ENCODE measurements around the gene ISM1.

Gene ISM1

DNA sequence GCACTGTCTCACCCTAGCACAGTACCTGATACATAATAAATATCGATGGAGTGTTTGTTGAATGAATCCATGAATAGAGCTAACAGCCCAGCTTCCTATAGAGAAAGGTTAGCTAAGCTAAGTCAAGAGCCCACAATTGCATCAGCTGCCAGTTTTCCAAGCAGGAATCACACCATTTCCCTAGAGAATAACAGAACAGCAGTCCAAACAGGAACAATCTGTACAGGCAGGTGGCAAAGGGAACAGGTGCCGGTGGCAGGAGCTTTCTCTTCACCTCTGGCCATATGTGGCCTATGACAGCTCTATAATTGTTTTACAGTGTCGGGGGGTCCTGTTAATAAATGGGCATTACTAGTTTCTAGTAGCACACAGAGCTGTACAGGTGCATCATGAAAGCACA lies 38.8 kb downstream of the ISM1 start:
- no peak for DNase-seq

DNA sequence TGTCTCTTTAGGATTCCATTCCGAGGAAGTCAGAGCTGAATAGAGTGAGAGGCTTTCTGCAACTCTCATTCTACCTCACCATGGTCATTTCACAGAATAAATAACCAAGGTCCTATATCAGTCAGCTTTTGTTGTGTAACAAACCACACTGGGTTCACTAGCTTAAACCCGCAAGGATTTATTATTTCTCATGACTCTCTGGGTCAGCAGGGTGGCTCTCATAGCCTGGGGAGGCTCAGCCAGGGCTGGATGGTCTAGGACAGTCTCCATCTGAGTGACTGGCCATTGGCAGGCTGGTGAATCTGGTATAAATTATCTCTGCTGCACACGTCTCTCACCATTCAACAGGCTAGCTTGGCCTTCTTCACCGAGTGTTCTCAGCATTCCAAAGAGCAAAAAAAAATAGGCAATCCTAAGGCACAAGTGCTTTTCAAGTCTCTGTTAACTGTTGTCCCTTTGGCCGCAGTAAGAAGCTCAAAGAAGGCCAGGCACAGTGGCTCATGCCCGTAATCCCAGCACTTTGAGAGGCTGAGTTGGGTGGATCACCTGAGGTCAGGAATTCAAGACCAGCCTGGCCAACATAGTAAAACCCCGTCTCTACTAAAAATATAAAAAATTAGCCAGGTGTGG lies 39.7 kb downstream of the ISM1 start:
- no peak for DNase-seq

DNA sequence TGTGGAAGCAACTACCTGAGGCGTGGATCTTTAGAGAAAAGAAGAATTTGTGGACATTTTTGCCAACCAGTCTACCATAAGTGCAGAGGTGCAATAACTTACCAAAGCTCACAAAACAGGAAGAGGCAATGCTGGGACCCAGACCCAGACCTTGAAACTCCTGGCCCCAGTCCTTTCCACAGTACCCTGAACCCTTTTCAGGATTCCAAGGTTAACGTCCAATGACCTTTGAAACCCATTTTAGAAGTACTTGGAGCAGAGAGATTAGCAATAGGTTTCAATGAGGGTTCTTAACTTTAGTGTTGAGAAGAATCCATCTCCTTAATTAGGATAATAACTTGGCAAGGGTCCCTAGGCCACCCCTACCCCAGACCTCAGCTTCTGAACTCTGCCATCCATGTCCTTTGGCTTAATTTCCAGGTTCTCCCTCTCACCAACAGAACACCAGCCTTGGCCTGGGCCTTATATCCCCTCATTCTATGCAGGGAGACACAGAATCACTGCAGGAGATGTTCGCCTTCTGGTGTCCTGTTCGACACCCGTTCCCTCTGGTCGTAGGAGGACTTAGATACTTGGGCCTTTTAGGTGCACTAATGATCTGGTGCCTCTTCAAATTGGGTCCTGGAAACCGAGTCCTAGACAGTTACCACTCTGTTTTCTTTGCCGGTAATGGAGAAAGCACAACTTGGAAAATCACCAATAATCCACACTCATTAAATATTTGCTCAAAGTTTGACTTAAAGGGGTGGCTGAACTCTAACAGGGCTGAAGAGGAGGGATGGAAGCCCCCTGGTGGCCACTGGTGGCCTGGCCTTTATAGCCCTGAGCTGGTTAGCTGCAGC lies 40.6 kb downstream of the ISM1 start:
- peak; percentile 56 for DNase-seq

DNA sequence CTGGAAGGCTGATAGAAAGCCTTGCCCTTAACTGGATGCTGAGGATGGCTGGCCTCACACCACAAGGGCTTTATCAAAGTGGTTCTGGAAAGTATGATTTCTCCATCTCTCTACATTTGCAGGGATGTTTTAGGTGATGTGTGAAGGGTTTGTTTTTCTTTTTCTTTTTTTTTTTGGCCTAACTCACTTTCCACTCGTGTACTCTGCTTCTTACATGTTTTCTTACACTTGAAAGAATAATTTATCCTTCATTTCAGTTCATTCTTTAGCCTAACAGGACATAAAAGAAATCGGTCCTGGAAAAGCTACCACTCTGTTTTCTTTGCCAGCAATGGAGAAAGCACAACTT lies 41.2 kb downstream of the ISM1 start:
- DNase-seq, result no peak

DNA sequence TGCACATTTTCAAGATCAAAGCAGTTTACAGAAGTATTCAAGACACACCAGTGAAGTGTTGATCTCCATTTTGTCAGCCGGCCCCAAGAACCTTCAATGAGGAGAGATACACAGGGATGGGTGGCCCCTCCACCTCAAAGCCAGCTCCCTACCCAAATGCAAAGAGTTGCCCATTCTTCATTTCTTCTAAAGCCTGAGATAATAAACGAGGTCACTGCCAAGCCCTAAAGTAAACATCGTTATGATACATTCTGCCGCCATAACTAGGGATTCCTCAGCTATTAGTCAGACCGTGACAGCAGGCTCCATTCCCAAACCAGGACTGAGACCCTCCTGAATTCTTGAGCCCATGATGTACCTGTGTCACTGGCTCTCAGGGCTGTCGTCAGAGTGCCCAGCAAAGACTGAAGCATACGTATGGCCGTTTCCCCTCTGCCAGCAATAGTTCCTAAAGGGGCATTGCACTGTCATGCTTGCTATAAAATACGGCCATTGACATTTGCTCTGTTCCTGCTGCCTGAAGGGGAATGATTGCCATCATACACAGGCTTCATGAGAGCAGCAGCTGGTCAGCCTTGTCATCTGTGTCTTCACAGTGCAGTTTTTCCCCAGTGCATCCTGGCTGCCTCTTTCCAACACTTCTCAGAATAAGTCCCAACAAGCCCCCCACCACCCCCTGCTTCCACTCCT lies 41.7 kb downstream of the ISM1 start:
- no peak for DNase-seq

DNA sequence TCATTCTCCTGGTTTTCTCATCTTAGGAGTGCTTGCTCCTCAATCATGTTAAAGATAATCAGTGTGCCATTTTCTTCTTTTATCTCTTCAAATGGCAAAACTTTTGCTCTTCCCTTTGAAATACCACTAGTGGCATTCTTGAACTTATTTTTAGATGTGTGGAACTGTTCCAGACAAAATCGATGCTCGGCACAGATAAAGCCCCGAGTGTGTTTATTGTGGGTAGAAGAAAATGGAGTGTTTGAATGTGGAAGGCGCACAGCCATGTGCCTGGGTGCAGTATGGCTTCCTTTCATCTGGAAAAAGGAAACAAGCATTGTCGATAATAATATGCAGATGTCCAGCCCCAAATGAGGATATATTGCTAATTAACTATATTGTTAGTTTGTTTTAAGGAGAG lies 42.4 kb downstream of the ISM1 start:
- no peak for DNase-seq

DNA sequence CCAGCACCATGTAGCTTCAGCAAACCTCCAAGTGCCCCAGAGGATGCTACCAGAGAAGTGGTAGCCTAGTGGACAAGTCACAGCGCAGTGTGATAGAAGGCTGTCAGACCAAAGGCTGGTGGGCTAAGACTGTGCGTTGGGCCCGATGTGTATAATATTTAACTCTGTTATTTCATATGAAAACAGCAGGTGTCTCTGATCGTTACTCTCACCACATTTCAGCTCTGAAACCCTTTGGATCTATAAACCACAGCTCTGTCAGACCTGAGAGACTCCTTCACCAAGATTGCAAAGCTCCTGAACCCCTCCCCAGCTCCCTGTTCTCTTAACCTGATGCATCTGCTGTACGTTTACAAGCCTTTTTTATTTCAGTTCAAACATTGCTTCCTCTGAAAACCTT lies 43.8 kb downstream of the ISM1 start:
- no peak for DNase-seq

DNA sequence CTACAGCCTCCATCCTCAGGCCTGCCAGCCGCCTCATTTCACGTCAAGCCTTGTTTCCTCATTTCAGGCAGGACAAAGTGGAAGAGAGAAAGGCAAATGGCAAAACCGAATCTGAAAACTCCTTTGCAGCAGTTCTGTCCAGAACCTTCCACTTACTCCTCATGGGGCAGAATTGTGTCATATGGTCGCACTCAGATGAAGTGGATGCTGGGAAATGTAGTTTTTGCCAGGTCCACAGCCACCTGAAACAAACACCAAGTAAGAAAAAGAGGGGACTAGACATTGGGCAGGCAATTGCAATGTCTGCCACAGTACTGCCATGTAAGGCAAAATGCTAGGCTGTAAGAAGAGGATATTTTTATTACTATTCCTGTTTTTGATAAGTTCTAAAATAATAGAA lies 44.9 kb downstream of the ISM1 start:
- DNase-seq, result no peak

DNA sequence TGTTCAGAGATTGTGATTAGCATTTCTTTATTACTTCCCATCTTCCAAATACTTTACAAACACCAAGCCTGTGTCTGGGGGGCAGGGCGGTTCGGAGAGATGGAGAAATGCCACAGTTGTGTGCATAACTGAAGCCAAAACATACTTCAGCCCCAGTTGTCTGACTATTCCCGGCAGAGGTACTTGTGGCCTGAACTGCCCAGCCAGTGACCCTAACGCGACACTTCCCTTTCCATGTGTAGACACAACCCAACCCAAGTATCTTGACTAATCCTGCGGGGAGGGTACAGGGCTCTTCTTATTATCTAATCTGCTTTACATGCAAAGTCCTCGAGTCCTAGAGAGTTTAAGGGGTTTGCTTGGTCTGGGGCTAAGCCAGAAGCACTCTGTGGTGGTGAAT lies 46.2 kb downstream of the ISM1 start:
- no peak for DNase-seq

DNA sequence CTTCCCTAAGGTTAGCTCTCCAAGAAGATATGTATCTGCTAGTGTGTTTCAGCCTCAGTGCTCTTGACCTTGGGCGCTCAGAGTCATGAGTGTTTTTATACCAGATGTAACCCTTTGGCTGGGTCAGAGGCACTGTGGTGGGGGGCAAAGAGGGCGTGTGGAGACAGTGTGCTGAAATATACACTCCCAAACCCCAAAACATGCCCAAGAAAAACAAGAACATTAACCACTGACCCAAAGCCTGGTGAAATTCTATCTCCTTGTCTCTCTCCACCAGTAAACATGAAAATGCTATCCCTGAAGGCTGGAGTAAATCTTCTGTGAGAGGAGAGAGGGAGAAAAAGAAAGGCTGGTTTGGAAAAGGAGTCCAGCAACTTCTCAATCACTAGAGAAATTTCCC lies 47.9 kb downstream of the ISM1 start:
- DNase-seq, result no peak

DNA sequence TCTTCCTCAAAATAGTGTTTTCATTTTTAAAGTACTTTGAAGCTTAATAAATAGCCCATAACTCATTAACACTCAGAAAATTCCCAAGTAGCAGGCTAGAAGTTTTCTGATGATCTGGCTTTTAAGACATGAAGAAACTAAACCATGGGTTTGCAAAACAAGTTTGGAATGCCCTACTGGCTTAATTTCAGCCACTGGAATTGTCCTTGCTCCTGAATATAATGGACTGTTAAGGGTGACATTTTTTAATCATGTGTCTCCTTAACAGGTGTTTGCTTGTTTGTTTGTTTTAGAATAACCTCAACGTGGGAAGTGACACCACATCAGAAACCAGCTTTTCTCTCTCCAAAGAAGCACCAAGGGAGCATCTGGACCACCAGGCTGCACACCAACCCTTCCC lies 49.1 kb downstream of the ISM1 start:
- DNase-seq, result no peak

DNA sequence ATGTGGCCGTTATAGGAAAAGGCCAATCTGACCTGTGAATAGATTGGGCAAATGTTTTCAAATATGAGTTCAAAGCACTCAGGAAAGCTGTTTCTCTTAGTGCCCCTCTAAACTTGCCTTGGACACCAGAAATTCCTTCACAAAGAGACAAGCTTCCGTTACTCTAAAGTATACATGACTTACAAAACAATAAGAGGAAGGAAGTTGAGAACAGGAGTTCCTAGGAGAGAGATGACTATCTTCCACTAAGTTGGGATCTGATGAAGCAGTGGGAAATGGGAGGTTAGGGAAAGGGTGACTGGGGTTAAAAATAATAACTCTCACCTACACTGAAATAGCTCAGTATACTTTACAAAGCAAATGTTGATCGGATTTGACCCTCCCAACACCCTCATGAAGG lies 50.0 kb downstream of the ISM1 start:
- DNase-seq, result no peak

DNA sequence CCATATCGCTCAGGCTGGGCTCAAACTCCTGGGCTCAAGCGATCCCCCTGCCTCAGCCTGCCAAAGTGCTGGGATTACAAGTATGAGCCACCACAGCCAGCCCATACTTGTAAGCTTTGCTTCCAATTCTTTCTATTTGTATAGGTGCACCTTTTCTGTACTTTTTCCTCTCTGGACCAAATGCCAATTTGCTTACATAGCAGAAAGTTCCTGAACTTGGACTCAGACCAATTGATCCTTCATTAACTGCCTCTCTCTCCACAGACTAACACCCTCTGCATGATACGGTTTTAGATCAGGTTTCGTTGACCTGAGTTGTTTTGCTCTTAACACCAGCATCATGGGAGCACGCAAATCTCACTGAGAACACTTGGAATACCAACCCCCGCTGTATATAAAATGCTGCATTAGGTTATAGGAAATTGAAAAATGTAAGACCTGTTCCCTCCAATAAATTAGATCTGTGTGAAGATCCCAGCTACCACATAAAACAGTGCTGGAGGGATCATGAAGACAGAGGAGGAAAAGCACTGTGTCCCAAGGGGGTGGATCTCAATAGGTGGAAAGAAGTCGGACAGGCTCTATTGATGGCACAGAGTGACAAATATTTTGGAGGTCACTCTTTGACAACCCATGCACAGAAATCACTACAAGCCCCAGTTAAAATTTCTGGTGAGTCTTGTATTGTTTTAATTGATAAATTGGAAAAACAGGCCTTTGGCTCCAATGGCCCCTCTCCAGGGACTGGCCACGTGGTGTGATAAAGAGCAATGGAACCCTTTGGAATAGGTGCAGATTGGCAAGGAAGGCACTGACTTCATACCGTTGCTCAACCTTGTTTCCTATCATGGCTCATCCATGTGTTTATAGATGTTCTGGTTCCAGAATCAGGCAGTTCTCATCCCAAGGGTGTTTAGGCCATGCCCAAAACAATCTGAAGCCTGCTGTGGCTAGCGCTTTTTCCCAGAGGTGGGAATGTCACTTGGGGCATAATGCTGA lies 51.2 kb downstream of the ISM1 start:
- no peak for DNase-seq

DNA sequence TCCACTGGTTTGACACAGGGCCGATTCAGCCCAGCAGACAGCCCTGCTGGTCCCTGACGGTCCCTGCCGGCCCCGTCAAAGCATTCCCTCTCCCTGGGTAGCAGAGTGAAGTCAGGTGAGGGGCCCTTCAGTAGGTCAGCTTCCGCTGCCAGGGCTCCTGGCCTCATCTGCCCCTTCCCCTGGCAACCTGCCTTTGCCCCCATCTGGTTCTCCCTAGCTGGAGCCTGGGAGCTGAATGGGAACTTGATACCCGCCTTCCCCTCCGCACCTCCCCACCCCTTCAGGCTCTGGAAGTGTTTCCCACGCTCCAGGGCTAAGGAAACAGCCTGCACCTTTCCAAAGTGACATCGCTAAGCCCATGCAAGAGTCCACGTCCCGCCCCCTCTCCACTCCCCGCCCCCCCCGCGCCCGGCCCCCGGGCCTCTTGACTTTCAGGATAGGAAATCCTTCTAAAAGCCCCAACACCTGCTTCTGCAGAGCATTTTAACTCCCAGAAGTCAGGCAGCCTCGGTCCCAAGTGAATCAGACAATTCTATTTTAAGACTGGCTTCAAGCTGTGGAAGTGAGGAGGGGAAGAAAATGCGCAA lies 53.3 kb downstream of the ISM1 start:
- no peak for DNase-seq

DNA sequence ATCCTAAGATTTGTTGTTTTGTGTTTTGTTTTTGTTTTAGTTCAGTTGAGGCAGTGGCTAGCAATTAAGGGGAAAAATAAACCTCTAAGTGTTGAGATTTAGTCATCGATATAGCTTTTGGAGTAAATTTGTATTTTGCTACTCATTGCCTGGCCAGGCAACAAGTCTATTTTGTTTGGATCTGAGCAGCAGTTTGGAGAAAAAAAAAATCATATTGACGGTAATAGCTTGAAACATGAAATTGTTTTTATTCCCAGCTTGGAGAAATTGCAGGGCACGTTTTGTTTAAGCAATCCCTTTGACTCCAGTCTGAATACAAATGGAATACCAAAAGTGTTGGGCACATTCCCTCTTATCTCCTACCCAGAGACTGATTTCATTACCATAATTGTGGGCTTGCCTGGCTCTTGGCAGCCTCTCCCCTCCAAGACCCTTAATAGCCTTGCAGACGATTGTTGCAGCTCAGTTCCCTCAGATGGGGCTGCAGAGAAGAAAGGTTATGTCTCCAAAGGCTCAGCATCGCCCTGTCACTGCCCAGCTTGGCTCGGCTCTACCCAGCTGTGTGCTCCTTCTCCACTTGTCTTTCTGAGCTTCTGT lies 56.0 kb downstream of the ISM1 start:
- DNase-seq, result no peak

DNA sequence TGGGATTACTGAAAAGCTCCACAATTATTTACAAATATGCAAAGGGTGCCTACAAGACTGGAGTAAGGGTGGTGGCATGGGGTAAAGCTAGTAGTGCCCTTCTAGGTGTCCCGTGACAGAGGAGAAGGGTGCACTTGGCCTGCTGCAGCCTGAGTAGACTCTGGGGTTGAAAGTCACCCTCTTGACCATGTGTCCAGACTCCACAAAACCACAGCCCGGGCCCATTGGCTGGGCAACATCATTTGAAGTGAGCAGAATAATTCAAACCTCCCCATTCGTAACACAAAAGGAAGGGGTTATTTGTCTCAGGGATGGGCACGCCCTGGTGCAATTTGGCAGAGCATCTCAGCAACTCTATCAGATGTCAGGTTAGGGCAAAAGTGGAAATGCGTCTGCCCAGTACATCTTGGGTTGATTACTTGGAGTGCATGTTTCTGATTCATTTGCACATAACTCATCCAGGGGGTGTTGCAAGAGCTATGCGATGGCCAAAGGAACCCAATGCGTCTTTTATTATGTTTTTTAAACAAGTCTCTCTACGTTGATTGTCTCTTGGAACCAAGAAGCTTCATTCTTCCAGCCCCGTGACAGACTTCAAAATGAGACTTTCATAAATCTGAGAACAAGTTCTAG lies 56.7 kb downstream of the ISM1 start:
- DNase-seq, result no peak

DNA sequence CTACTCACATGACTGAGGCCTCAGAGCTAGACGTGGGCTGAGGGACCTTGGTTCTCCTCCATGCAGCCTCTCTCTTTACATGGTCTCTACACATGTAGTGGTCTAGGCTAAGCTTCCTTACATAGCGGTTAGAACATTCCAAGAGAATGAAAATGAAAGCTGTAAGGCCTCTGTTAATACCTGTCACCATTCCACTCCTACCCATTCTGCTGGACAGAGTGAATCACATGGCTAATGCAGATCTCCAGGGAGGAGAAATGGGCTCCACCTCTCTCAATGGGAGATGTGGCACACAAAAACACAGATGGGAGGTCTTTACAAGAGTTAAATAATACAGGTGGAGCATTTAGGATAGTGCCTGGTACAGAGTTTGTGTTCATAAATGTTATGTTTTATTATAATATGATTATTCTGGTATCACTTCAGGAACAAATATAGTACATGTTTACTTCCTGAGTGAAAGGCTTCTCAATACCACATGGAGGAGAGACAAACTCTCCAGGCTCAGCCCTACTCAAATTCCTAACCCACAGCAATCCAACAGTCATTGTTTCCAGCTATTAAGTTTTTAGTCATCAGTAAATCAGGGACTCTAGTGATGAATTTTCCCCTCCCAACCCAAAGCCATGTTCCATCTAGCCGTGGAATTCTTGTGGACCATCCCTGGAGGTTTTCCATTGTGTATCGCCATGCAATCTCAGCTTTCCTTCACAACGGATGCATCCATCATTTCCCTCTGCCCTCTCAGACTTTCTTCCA lies 57.9 kb downstream of the ISM1 start:
- no peak for DNase-seq

DNA sequence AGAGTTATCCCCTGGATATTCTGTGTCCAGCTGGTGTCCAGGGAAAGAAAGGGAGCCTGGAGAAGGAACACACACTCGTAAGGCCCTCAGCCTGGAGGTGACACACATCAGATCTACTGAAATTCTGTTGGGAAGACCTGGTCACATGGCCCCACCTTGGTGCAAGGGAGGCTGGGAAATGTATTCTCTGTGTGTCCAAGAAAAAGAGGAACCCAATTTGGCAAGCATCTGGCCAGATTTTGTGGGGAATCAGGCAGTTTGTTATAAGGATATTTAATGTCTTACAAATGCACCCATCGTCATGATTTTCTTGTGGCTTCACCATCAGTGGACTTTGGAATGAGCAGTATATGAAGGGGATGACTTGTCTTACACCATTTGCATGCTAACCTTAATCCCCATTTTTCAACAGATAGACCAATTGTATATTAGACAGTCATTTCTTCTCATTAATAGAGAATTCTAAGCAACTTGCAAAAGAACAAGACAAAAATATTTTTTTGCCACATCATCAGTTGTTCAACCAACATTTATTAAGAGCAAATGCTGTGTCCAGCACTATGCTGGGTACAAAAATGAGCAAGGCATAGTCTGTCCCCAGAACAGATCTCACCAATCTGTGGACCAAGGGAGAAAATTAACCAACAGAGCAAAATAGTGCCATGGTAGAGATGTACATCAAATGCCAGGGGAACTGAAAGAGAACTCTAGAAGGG lies 59.7 kb downstream of the ISM1 start:
- no peak for DNase-seq

DNA sequence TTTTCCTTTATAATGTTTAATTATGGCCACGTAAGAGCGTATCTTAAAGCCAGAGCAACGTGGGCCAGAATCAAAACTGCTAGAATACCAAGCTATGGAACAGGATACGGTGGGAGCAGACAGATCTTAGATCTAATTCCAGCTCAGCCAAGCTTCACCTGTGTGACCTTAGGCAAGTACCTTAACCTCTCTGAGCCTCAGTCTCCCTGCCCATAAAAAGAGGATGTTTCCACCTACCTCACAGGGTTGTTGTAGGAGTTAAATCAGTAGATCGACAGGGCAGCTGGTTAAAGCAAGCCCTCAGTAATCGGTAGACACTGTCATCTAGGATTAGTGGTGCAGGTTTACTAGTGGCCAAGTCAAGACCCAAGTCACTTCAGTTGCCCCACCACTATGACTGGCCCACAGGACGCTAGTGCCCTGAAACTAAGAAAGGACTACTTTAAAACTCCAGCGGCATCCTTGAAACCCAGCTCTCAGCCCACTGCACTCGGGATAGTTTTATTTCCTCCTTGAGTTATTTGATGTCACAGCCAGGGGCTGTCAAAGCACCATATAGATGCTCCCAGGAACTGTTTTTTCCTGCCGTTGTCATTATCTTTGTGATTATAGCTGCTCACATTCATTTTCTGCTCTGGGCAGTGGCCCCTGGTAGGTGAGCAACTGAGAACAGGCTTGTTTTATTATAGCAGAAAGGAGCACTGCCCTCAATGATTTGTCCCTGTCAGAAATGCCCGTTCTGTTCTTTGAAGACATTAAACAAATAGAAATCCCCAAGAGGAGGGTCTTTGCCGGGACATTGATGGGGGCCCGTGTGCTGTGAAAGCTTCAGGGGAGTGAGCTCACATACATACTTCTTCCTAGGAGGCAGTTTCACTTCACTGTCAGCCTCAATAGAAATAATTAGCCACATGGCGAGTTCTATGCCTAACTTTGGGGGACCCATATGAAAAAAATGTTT lies 63.1 kb downstream of the ISM1 start:
- DNase-seq, result no peak

All from T-helper 9 cell (primary cell).